WTC11 (cell line): ENCODE data around the gene UCK1.

ENCODE experiments used
- TEAD4 ChIP-seq: sonication (generic); formaldehyde crosslinking; IDR thresholded peaks from 2 replicates; pipeline ENCODE4 v1.8.0; 2022; ENCODE audit warnings: mild to moderate bottlenecking, missing genetic modification reagents
- ZSCAN18 ChIP-seq: fragments of 250-450 bp; sonication (Bioruptor Pico); IDR thresholded peaks from 2 replicates; pipeline ENCODE4 v2.1.2; 2022; ENCODE audit warnings: mild to moderate bottlenecking, moderate library complexity

GRCh38 chr9:131496844-131497405, 34.1 kb downstream of the UCK1 start:
- no peak for TF ChIP-seq ZSCAN18
- TF ChIP-seq TEAD4, result no peak
